ENCODE data around the gene CSNK2B.

- no peak for TF ChIP-seq CTCF (conservative IDR thresholded peaks at IDR 0.05)
- no peak for TF ChIP-seq EZH2 (IDR thresholded peaks at IDR 0.05; ENCODE audit: low read depth)
These were observed 31.7 kb downstream of the CSNK2B start for GRCh38 chr6:31697555-31697954.
